ENCODE data around the gene PAK2.
"Not testable (repeated sequence)": the region's sequence is repeated elsewhere in the genome, so short reads cannot be mapped to it uniquely, and the experiment has no call there.

The PAK2 gene

DNA sequence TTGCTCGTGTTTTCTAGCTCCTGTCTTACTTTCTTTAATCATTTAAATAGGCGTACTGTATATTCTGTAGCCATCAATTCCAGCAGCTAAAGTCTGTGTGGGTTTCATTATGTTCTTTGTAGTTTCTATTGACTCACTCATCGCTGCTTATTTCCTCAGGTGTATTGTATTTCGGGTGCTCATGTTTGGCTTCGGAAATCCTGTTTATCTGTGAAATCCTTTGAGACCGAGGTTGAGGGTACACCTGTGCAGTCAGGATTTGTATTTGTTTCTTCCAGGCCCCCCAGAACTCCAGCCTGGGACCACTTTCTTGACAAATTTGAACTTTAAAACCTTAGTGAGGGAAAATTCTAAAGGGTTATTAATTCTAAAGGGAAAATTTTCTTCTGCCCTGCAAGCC is 2.0 kb upstream of the PAK2 start:
- no peak for DNase-seq

GRCh38 chr3:196740481-196741248 is 1.0 kb downstream of the PAK2 start:
- no peak for DNase-seq

DNA sequence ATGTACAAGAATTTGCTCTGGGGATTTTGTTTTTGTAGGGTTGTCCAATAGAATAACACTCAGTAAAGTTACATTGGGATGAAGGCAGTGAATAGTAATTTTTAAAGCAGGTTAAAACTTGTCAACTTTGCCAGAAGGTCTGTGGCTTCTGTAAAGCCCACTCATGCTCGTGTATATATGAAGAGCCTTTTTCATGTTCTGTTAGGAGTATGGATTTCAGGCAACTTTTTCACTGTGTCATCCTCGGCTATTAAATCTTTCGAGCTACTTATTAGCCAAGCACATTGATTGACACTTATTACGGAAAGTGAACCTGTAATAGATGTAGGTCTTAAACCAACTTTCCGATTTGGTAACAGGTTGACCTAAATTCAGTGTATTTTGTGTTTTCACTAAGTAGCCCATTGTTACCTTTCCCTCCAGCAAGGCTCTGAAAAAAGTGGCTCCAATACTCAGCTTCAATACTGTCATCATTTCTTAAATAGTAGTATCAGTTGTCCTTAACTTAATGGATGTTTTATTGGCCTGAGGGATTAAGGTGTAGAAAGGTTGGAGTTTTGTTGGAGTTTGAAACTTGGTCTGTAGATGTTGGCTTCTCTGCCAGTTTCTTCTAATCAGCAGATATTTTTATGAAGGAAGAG is 1.7 kb downstream of the PAK2 start:
- no peak for DNase-seq

DNA sequence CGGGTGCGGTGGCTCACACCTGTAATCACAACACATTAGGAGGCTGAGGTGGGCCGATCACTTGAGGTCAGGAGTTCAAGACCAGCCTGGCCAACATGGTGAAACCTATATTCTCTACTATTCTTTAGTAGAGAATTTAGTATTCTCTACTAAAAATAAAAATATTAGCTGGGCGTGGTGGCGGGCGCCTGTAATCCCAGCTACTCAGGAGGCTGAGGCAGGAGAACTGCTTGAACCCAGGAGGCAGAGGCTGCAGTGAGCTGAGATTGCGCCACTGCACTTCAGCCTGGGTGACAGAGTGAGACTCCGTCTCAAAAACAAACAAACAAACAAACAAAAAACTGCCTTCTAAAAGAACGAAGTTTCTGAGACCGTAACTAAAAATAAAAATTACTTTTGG is 3.9 kb downstream of the PAK2 start:
- not testable (repeated sequence) for DNase-seq

GRCh38 chr3:196749125-196749524 is 9.5 kb downstream of the PAK2 start:
- DNase-seq: no peak

DNA sequence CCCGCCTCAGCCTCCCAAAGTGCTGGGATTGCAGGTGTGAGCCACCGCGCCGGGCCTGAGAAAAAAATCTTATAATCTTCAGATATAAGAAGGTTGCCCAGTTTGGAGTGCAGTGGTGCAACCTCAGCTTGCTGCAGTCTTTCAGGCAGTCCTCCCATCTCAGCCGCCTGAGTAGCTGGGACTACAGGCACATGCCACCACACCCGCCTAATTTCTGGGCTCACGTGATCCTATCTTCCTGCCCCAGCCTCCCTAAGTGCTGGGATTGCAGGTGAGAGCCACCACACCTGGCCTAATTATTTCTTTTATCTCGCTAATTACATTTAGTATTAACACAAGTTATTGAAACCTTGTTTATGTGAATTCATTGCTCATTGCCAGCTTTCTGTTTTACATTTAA is 13.5 kb downstream of the PAK2 start:
- DNase-seq: no peak

DNA sequence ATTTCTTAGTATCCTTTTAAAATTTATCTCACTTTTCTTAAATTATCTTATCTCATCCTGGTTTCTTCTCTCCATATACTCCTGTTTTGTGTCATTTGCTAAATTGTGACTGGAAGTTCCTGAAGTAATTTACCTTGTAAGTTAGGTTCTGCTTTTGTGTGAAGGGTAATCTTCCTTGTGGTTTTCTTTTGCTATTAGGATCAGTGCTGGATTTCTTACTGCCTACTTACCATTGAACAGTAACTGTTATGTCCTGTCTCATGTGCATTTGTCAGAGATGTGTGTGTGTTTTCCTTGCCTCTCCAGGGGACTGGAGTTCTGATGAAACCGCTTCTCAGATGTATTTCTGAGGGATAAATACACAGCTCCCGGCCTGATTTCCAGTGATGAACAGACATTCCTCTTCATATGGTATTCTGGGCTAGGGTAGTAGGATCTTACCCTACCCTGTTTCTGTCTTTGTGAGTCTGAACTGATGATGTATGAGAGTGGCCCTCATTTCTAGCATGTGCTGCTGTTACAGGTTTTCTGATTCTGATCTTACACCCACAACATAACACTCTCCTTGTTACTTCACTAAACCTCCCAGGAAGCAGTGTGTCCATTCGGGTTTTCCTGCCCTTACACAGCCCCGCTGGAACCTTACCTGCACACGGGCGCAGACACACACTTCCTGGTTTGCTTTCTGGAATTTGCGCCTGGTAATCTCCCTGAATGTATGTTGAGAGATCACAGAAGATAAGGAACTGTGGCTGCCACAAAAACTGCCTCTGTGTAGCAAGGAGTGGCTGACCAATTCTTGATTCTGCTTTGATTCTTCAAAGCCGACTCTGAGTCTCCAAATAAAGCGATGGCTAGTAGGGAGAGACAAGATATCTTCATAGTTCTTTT is 14.7 kb downstream of the PAK2 start:
- no peak for DNase-seq

- DNase-seq: no peak
These were observed 17.1 kb downstream of the PAK2 start for GRCh38 chr3:196756732-196757131.

DNA sequence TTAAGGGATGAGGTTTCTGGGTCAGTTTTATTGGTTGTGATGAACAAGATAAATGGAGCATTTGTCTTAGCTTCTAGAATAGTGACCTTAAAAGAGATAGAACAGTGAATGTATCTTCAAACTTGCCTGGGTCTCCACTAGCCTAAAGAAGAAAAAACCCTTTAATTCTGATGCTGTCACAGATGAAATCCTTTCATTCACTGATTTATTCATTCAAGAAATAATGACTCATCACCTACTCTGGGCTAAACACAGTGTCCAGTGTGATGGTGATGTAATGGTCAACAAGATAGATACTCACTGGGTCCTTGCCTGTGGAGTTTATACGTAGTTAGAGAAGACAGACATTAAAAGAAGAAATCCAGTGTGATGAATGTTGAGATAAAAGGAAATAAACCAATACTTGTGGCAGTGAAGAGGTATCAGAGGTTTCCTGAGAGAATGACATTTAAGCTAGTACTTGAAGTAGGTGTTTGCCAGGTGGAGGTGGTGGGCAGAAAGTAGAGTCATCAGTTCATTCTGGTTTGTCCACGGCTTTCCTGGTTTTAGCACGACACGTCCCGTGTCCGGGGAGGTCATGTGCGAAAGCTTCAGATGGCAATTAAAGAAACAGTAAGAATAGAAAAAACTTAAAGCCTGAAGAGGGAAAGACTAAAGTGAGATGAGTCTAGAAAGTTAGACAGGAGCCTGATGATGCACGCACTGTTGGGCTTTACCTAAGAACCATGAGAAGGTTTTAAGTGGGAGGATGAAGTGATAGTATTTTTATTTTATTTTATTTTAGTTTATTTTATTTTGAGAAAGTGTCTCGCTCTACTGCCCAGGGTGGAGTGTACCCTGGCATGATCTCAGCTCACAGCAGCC is 18.5 kb downstream of the PAK2 start:
- no peak for DNase-seq

DNA sequence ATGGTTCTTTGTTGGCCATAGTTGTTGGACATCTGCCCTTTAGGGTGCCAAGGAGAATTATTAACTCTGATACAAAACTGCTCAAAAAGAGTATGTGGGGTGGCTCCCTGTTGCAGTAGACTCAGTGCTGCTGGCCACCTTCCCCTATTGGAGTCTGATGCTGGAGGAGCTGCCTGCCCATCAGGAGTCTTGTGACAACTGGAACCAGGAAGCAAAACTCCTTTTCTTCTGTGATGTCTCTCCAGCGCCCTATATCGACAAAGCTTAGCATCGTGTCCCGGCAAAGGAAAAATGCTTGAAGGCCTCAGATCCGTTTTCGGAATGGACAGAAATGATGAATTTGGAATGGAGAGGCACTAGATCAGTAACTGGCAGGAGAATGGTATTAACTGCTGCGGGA is 23.5 kb downstream of the PAK2 start:
- no peak for DNase-seq

DNA sequence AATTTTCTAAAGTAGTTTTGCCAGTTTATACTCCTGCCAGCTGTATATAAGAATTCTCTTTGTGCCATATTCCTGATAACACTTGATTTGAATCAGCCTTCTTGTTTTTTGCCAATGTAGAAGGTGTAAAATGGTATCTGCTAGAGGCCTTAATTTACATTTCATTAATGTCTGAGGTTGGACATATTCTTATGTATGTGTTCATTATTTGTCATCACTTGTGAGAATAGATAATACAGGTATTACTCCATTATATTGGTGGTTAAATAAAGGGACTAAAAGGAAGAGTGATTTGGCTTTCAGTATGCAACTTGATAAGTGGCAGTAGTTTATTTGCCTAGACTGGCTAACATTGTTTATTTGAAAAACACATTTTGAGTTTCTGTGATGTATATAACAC is 25.8 kb downstream of the PAK2 start:
- no peak for DNase-seq

DNA sequence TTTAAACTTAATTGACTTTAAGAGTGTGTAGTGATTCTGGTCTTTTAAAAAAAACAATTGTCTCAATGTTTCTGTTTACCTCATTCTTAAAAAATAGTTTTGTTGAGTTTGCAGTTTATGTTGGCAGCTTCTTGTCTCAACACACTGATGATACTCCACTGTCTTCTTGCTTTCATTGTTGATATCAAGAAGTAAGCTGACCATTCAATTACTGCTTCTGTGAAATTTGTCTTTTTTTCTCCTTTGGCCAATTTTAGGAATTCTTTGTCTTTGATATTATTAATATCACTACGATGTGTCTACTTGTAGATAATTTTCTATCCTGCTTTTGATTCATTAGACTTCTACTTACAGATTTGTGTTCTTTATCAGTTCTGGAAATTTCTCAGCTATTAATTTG is 31.4 kb downstream of the PAK2 start:
- DNase-seq: no peak

DNA sequence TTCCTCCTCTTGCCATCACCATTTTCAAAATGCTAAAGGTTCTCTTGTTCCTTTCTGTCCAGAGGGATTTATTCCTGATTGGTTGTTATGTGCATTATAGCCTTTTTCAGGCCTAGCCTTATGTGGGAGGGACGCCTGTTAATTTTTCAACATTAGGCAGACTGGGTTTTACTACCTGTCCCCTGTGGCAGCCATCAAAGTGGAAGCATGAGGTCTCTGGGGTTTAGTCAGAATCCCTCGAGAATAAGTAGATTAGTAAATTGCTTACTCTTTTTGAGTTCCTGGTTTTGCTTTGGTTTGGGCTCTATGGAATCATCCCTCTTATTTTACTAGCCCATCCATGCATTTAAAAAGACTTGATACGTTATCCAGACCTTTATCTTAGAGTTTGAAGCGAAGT is 32.4 kb downstream of the PAK2 start:
- no peak for DNase-seq

DNA sequence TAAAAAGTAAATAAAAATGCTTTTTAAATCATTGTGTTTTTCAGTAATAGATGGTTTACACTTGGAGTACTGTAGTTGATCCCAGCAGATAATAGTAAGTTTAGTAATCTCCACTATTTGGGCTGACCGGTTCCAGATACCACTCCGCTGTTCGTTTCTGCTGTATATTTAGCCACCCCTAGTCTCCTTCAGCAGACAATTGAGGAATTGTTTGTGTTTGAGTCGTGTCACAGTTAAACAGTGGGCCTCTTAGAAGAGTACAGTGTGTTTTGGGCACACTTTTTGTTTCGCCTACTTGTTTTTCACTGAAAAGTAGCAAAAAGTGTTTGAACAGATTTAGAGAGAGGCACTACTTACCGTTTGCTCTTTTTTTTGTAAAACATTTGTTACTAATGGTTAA is 33.2 kb downstream of the PAK2 start:
- DNase-seq: no peak

GRCh38 chr3:196774191-196774820 is 34.6 kb downstream of the PAK2 start:
- DNase-seq: no peak

GRCh38 chr3:196774848-196775422 is 35.3 kb downstream of the PAK2 start:
- DNase-seq: no peak

DNA sequence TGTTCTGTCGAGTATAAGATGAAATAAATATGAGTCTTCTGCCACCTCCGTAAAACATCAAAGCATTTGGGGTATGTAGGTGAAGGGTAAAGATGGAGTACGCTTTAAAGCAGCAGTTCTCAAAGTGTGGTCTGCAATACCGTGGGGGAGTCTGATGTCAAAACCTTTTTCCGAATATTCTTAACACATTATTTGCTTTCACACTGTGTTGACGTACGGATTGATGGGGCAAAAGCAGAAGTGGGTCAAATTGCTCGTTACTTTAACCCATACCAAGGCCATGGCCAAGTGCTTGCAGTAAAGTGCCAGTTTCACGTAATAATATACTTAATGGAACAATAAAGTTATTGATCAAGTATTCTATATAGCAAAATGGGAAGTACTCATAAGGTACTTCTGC is 36.3 kb downstream of the PAK2 start:
- no peak for DNase-seq

- no peak for DNase-seq
These were observed 38.2 kb downstream of the PAK2 start for GRCh38 chr3:196777836-196778235.

- DNase-seq: no peak
These were observed 39.1 kb downstream of the PAK2 start for GRCh38 chr3:196778755-196779154.

DNA sequence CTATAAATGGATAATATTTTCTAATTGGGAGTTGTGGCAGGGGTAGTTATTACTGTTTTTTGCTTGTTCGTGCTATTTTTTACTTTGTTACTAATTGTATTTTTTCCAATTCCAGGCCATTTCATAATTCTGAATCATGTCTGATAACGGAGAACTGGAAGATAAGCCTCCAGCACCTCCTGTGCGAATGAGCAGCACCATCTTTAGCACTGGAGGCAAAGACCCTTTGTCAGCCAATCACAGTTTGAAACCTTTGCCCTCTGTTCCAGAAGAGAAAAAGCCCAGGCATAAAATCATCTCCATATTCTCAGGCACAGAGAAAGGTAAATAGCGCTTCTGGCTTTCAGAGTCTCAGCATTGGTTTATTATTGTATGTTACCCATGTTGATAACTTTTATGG is 42.9 kb downstream of the PAK2 start:
- DNase-seq: no peak

GRCh38 chr3:196788528-196788927 is 48.9 kb downstream of the PAK2 start:
- no peak for DNase-seq

- no peak for DNase-seq
These were observed 50.3 kb downstream of the PAK2 start for GRCh38 chr3:196789885-196790359.
